GM21576 (cell line): Measurements from ENCODE around the gene PLIN1.

Experiments used
- ATAC-seq: cut with Tn5 transposase; IDR thresholded peaks from one replicate; pipeline ENCODE4 v1.9.1; 2021; ENCODE audit warnings: mild to moderate bottlenecking, moderate library complexity; ENCODE audit not compliant: unreplicated experiment

Gene PLIN1

GRCh38 chr15:89630260-89630659 is 48.9 kb downstream of the PLIN1 start:
- ATAC-seq, result no peak

DNA sequence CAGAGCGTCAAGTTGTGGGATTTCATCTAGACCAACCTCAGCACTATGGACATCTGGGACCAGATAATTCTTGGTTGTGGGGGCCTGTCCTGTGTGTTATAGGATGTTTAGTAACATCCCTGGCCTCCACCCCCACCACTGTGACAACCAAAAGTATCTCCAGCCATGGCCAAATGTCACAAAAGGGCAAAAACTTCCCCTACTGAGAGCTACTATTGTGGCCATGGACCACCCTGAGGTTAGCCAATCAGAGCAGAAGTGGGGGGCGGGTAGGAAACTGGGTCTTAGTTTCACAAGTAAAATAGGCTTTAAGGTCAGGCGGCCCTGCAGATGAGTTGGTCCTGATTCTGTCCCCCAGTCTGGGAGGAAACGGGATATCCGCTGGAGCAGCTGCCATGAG is 49.3 kb downstream of the PLIN1 start:
- no peak for ATAC-seq

- no peak for ATAC-seq
Observed at GRCh38 chr15:89628806-89629715, 50.1 kb downstream of the PLIN1 start.

- ATAC-seq, result no peak
Observed at GRCh38 chr15:89628301-89628700, 50.9 kb downstream of the PLIN1 start.

- ATAC-seq, result no peak
Observed at GRCh38 chr15:89627256-89627970, 51.8 kb downstream of the PLIN1 start.

DNA sequence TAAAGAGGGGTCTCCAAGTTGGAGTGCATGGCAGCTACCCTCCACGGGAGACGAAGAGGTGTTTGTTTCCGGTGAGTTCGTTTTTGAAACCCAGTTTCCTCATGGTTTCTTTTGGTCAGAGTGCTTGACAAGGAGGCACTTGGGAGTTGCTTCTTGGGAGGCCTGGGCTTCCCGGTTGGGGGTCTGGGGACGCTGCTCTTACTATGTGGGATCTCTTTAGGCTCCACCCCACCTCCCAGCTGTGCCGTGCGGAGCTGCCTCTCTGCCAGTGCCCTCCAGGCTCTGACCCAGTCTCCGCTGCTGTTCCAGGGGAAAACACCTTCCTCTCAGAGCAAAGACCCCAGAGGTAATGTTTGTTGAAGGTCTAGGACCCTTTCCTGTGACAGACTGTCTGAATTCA is 53.5 kb downstream of the PLIN1 start:
- no peak for ATAC-seq

DNA sequence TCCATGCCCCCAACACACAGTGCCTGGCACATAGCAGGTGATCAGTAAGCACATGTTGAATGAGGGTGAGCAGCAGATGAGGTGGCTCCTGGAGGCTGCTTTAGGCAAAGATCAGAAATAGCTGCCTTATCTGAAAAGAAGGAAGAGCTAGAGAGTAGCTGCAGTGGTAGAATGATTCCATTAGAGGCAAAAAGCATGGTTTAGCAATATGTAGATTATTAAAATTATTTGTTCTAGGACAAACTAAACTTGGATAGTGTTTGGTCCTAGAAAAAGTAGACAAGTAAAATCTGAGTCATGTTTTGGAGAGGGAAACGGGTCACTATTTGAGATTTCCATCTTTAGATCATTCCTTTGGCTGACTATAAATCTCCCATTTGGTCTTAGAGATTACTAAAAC is 56.0 kb downstream of the PLIN1 start:
- ATAC-seq, result no peak

DNA sequence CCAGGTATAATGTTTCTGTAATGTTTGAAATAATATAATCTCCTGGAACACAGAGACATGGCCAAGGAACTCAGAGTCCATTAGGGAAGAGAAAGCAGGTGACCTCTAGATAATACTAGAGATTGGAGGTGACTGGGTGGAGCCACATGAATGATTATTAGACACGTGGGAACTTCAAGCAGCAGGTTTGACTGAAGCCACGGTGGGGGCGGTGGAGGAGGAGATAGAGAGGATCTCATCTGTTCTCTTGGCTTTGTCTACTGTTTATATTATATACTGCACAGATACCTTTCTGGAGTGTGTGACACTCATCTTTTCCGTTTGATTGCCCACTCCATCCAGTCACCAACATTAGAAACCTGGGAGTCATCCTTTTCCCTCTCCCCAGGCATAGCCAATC is 57.6 kb downstream of the PLIN1 start:
- no peak for ATAC-seq

GRCh38 chr15:89616228-89616627 is 62.9 kb downstream of the PLIN1 start:
- ATAC-seq, result no peak

DNA sequence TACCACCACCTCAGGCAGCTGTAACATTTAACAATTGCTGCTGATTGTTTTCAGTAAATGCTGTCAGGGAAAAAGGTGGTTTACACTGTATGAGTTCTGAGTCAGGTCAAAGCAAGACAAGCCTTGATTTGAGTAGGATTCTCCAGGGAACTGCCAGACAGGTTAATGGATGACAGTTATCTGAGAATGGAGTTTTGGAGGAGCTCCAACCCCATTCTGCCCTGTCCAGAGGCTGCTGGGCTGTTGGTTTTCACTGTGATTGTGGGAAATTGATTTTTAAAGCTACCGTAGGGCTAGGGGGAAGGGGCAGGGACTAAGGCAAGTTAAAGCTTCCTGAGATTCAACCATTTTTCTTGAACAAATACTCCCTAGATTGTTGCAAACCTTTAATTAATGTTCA is 64.0 kb downstream of the PLIN1 start:
- ATAC-seq, result no peak
